ENCODE data around the gene PCDH18.
"Not testable (repeated sequence)": the region's sequence is repeated elsewhere in the genome, so short reads cannot be mapped to it uniquely, and the experiment has no call there.

PCDH18 gene

DNA sequence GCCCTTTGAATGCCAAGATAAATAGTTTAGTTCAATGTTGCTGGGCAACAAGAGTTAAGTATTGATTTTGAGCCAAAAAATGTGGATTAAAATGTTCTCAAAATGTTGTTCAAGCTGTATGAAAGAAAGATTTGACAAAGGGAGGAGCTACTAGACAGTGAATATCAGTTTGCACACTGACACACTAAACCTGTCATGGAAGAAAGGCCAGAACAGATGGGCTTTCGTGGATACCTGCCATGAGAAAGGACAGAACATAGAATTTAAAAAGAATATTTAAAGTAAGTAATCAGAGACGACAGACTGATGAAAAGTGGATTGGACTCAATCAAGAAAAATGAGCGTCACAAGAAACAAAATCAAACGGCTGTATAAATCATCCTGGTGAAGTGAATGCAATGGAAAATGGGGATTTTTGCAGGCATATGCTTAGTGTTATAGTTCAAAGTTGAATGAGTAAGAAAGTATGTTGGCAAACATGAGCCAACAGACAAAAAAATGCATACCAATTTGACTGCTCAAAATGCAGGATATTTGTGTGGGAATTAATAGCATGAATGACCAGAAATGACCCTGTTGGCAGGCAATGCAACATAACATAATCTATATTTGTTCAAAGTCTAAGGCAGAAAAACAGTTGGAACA is 7.4 kb downstream of the PCDH18 start:
- DNase-seq (ENCODE audit: low read depth): peak; percentile 84
- TF ChIP-seq, protein P1, sequence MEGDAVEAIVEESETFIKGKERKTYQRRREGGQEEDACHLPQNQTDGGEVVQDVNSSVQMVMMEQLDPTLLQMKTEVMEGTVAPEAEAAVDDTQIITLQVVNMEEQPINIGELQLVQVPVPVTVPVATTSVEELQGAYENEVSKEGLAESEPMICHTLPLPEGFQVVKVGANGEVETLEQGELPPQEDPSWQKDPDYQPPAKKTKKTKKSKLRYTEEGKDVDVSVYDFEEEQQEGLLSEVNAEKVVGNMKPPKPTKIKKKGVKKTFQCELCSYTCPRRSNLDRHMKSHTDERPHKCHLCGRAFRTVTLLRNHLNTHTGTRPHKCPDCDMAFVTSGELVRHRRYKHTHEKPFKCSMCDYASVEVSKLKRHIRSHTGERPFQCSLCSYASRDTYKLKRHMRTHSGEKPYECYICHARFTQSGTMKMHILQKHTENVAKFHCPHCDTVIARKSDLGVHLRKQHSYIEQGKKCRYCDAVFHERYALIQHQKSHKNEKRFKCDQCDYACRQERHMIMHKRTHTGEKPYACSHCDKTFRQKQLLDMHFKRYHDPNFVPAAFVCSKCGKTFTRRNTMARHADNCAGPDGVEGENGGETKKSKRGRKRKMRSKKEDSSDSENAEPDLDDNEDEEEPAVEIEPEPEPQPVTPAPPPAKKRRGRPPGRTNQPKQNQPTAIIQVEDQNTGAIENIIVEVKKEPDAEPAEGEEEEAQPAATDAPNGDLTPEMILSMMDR (conservative IDR thresholded peaks at IDR 0.05; ENCODE audit: control insufficient read depth, insufficient read depth, low read depth, low read length): no peak
- H3K4me3 ChIP-seq (ENCODE audit: control insufficient read depth, low read depth, low read length): no peak overlapping the region

GRCh38 chr4:137523329-137523728 is 9.0 kb downstream of the PCDH18 start:
- TF ChIP-seq, protein P1 (conservative IDR thresholded peaks at IDR 0.05; ENCODE audit: control insufficient read depth, insufficient read depth, low read depth, low read length): no peak
- no peak overlapping the region for H3K4me3 ChIP-seq (ENCODE audit: control insufficient read depth, low read depth, low read length)
- no peak for DNase-seq (ENCODE audit: low read depth)

DNA sequence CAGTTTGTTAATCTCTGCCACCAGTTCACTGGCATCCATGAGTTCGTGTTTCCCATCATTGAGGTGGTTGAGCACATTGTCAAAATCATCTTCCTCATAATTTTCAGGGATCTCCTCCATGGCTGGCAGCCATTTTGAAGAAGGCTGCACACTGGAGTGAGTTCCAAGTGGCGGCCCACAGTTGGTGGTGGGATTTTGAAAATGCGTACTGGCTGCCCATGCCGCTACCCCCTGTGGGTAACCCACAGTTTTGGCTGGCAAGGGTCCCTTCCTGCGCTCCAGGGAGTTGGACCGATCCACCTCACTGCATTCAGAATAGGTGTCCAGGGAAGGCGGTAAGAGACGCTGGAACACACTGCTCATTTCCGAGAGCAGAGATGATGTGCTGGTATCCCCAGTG is 11.2 kb downstream of the PCDH18 start:
- no peak overlapping the region for H3K4me3 ChIP-seq (ENCODE audit: control insufficient read depth, low read depth, low read length)
- DNase-seq (ENCODE audit: low read depth): no peak
- TF ChIP-seq, protein P1 (conservative IDR thresholded peaks at IDR 0.05; ENCODE audit: control insufficient read depth, insufficient read depth, low read depth, low read length): no peak

DNA sequence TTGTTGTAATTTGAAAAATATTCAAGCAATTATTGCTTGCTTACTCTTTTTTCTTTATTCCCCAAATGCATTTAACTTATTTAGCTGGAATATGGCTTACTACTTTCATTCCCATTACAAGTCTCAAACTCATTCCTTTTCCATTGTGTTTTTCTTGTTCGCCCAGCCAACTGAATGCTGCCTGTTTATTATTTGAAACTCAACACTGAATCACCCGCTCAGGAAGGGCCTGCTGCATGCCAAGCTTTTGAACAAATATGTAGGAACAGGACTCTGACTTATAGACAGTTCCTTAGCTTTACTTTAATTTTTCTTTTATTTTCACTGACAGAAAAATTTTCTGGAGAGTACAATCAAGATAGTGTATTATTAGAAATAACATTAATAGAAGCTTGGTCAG is 12.9 kb downstream of the PCDH18 start:
- no peak overlapping the region for H3K4me3 ChIP-seq (ENCODE audit: control insufficient read depth, low read depth, low read length)
- peak; percentile 79 for DNase-seq (ENCODE audit: low read depth)
- TF ChIP-seq, protein P1 (conservative IDR thresholded peaks at IDR 0.05; ENCODE audit: control insufficient read depth, insufficient read depth, low read depth, low read length): no peak

- DNase-seq (ENCODE audit: low read depth); H3K4me3 ChIP-seq (ENCODE audit: control insufficient read depth, low read depth, low read length): not testable (repeated sequence)
Measured at GRCh38 chr4:137517323-137517722, 15.0 kb downstream of the PCDH18 start.

- TF ChIP-seq, protein P1 (conservative IDR thresholded peaks at IDR 0.05; ENCODE audit: control insufficient read depth, insufficient read depth, low read depth, low read length): no peak
- no peak for DNase-seq (ENCODE audit: low read depth)
- no peak overlapping the region for H3K4me3 ChIP-seq (ENCODE audit: control insufficient read depth, low read depth, low read length)
Measured at GRCh38 chr4:137514406-137515111, 17.7 kb downstream of the PCDH18 start.

DNA sequence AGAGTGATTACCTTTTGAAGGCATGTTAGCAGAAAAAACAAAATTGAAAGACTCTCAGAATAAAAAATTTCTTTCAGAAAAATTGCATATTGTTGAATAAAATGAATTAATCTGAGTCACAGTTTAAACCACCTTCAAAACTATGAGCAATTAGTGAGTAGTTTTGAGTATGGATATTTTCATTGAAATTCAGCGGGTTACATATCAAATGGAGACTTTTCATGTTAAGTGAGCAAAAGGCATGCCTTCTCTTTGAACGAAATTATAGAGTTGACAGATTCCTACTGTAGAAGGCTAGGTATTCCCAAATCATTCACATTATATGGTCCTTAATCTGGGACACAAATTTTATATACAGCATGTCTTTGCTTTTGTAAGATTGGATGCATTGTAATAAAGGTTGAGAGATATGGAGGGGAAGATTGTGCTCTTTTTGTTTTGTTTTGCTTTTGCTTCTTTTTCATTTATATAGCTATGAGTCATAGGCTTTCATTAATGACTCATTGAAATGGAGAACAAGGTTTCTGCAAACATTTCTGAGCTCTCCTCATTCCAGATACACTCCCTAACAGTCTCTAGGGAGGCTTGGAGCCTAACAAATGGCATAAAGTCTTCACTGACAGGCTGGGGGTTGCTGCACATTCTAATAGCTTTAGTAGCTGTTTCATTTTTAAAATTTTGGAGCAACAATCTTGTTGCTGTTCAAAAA is 21.6 kb downstream of the PCDH18 start:
- peak; percentile 99 for DNase-seq (ENCODE audit: low read depth)
- H3K4me3 ChIP-seq (ENCODE audit: control insufficient read depth, low read depth, low read length): no peak overlapping the region
- TF ChIP-seq, protein P1 (conservative IDR thresholded peaks at IDR 0.05; ENCODE audit: control insufficient read depth, insufficient read depth, low read depth, low read length): no peak
